Esophagus (tissue), 2 donors: ENCODE results near the gene SIGLEC7. TPM values are rescaled to one million over a fixed set of nuclear protein-coding genes. Genes with fewer than 3 reads are reported as not detected.

ENCODE experiments used
- H3K27ac ChIP-seq, 2 donors: one replicate each; pipeline ENCODE4 v1.5.1; 2013; ENCODE audit warnings: low read depth in 2 of 2, mild to moderate bottlenecking in 2 of 2, inconsistent platforms in 1 of 2, low read length in 1 of 2, moderate library complexity in 1 of 2
- H3K27me3 ChIP-seq, 2 donors: one replicate each; pipeline ENCODE4 v1.6.1; 2013; ENCODE audit warnings: low read length in 2 of 2, control low read depth in 1 of 2, mild to moderate bottlenecking in 1 of 2; ENCODE audit not compliant: insufficient read depth in 2 of 2, control insufficient read depth in 1 of 2
- H3K36me3 ChIP-seq, 2 donors: one replicate each; pipeline ENCODE4 v1.6.1; 2013; ENCODE audit warnings: low read length in 1 of 2; ENCODE audit not compliant: control insufficient read depth in 2 of 2, insufficient read depth in 2 of 2
- H3K4me1 ChIP-seq, 2 donors: one replicate each; pipeline ENCODE4 v1.6.1; 2013; ENCODE audit warnings: low read length in 1 of 2; ENCODE audit not compliant: control insufficient read depth in 2 of 2, insufficient read depth in 2 of 2
- H3K4me3 ChIP-seq, 2 donors: one replicate each; pipeline ENCODE4 v1.5.1; 2013; ENCODE audit warnings: low read length in 2 of 2, mild to moderate bottlenecking in 2 of 2, low read depth in 1 of 2, moderate library complexity in 1 of 2
- H3K9me3 ChIP-seq, 2 donors: one replicate each; pipeline ENCODE4 v1.6.1; 2013; ENCODE audit warnings: mild to moderate bottlenecking in 2 of 2, low read depth in 1 of 2, low read length in 1 of 2, moderate library complexity in 1 of 2; ENCODE audit not compliant: control insufficient read depth in 2 of 2, insufficient read depth in 1 of 2
- WGBS, 2 donors: extraction: QIAGEN DNeasy Blood & Tissue Kit; methylation state at CpG; one replicate each; pipeline ENCODE4 v1.1.7; 2013; 5-methylcytosine and 5-hydroxymethylcytosine counted together
- polyA plus RNA-seq, 2 donors: library from polyadenylated mRNA; stranded (reverse); fragments of 200-250 nt; gene quantifications; one replicate each; pipeline ENCODE4 v1.2.3, GENCODE V29; 2013
- donor health status: healthy with polysubstance abuse.
- donor health status: Bipolar disorder and iron deficiency.

Gene SIGLEC7
- polyA plus RNA-seq, 2 donors = 0.12 to 0.18 TPM

GRCh38 chr19:51114087-51114729 is 27.9 kb upstream of the SIGLEC7 start:
- Histone ChIP-seq H3K4me3 (no peak overlapping the region), H3K9me3 (peaks cover 0 to 2% of the 10 kb centered on the region in 2 donors), H3K36me3 (no peaks in the 10 kb centered on the region), H3K27ac (no peak overlapping the region), H3K27me3 (no peaks in the 10 kb centered on the region), H3K4me1 (peaks cover 0 to 2% of the 10 kb centered on the region in 2 donors)
- 73 to 78% methylated on average over 6 of the region's 6 CpGs for WGBS, 2 donors

DNA sequence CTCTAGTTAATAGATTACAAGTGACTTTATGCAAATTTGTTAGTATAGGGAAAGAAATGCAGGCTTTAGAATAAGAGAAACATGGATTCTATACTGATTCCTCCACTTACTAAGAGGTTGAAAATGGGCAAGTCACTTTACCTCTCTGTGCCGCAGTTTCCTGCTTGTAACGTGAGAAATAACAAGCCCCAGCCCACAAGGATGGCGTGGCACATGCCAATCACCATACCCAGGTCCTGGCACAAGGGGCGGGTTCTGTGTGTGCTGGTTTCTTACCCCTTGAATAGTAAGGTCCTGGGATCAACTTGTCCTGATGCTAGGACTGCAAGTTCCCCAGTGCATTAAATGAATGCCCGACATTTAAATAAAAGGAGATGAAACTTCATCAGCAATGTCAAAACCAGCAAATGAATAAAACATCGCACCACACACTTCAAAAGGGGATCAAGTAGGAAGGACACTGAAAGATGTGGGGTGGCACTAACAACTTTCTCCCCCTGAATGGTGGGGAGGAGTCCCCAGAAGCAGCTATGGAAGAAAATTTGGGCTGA is 25.3 kb upstream of the SIGLEC7 start:
- H3K4me1 ChIP-seq = no peaks in the 10 kb centered on the region
- 65 to 75% methylated on average over 6 of the region's 6 CpGs for WGBS, 2 donors
- no peak overlapping the region for H3K4me3 ChIP-seq
- H3K36me3 ChIP-seq = no peaks in the 10 kb centered on the region
- no peaks in the 10 kb centered on the region for H3K27me3 ChIP-seq
- peaks cover 0 to 2% of the 10 kb centered on the region in 2 donors for H3K9me3 ChIP-seq
- no peak overlapping the region for H3K27ac ChIP-seq

DNA sequence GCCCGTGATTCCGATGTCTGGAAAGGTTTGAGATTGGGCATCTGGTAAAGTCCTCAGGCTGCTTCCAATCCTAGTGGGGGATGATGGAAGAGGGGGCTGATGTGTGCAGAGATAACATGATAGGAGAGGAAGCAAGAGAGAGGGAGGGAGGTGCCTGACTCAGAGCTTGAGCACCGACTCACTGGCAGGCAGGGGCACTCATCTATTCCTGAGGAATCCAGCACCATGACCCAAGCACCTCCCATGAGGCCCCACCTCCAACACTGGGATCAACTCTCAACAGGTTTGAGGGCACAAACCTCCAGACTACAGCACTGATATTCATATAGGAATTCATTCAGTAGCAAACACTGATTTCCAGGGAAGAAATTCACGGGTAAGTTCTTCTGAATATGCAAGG is 23.0 kb upstream of the SIGLEC7 start:
- WGBS, 2 donors = 54 to 55% methylated on average over 4 of the region's 4 CpGs
- Histone ChIP-seq H3K27me3 (no peaks in the 10 kb centered on the region), H3K9me3 (peaks cover 0 to 2% of the 10 kb centered on the region in 2 donors), H3K4me1 (no peaks in the 10 kb centered on the region), H3K4me3 (no peak overlapping the region), H3K27ac (no peak overlapping the region), H3K36me3 (no peaks in the 10 kb centered on the region)

GRCh38 chr19:51119611-51120010 is 22.5 kb upstream of the SIGLEC7 start:
- Histone ChIP-seq H3K27ac (no peak overlapping the region), H3K4me1 (no peaks in the 10 kb centered on the region), H3K27me3 (no peaks in the 10 kb centered on the region), H3K4me3 (no peak overlapping the region), H3K9me3 (peaks cover 0 to 2% of the 10 kb centered on the region in 2 donors), H3K36me3 (no peaks in the 10 kb centered on the region)
- WGBS, 2 donors = 77 to 84% methylated on average over 6 of the region's 6 CpGs

- Histone ChIP-seq H3K27ac (no peak overlapping the region), H3K27me3 (no peaks in the 10 kb centered on the region), H3K9me3 (peaks cover 0 to 2% of the 10 kb centered on the region in 2 donors), H3K36me3 (no peaks in the 10 kb centered on the region), H3K4me1 (no peaks in the 10 kb centered on the region), H3K4me3 (no peak overlapping the region)
- WGBS, 2 donors = 81% methylated on average over 6 of the region's 6 CpGs
These were observed 21.9 kb upstream of the SIGLEC7 start for GRCh38 chr19:51120160-51120559.

GRCh38 chr19:51121257-51121656 is 20.8 kb upstream of the SIGLEC7 start:
- H3K36me3 ChIP-seq = no peaks in the 10 kb centered on the region
- H3K4me1 ChIP-seq = no peaks in the 10 kb centered on the region
- 90 to 93% methylated on average over 8 of the region's 8 CpGs for WGBS, 2 donors
- H3K27ac ChIP-seq = no peak overlapping the region
- no peaks in the 10 kb centered on the region for H3K27me3 ChIP-seq
- H3K4me3 ChIP-seq = no peak overlapping the region
- no peaks in the 10 kb centered on the region for H3K9me3 ChIP-seq

DNA sequence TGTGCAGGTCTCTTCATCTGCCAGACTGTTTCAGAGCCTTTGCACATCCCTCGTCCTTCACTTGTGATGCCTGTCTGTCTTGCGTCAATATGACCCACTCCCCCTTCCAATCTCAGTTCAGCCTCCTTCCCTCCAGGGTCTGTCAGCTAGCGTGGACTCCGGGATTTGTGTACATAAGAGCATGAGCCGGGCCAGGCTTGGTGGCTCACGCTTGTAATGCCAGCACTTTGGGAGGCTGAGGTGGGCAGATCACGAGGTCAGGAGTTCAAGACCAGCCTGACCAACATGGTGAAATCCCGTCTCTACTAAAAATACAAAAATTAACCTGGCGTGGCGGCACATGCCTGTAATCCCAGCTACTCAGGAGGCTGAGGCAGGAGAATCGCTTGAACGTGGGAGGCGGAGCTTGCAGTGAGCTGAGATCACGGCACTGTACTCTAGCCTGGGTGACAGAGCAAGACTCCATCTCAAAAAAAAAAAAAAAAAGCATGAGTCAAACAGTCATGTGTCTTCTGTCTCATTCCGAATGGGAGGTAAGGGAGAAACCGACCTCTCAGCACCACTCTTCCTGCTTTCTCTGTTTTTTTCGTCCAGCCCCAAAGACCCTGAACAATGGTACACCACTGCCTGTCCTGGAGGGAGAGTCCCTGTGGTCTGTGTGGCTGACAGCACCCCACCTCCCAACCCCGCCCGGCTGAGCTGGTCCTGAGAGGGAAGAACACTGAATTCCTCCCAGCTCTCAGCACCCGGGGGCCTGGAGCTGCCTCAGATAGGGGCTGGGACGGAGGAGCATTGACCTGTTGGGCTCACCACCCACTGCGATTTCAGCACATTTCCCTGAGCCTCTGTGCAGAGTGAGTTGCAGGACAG is 19.8 kb upstream of the SIGLEC7 start:
- whole genome bisulfite sequencing, 2 donors = 73 to 74% methylated on average over 22 of the region's 22 CpGs
- no peaks in the 10 kb centered on the region for H3K36me3 ChIP-seq
- H3K27me3 ChIP-seq = no peaks in the 10 kb centered on the region
- no peak overlapping the region for H3K4me3 ChIP-seq
- no peak overlapping the region for H3K27ac ChIP-seq
- no peaks in the 10 kb centered on the region for H3K4me1 ChIP-seq
- H3K9me3 ChIP-seq = no peaks in the 10 kb centered on the region

DNA sequence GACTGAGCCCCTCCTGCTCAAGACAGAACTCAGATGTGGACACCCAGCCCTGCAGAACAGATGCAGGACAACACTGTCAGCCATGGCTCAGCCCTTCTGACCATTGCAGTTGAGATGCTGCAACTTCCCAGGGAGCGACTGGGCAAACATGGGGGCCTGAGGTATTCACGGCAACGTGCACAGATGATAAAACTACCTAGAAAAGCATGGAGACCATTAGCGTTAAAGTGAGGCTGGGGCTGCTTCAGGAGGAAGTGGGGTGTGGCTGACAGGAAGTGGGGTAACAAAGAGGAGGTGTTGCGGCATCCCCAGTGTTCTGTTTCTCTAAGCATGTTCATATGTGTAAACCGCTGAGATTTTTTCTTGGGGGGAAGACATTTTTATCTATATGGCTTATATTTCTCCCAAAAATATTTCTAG is 18.7 kb upstream of the SIGLEC7 start:
- H3K4me3 ChIP-seq = no peak overlapping the region
- no peaks in the 10 kb centered on the region for H3K27me3 ChIP-seq
- WGBS, 2 donors = 61 to 65% methylated on average over 6 of the region's 6 CpGs
- no peaks in the 10 kb centered on the region for H3K4me1 ChIP-seq
- H3K36me3 ChIP-seq = no peaks in the 10 kb centered on the region
- no peaks in the 10 kb centered on the region for H3K9me3 ChIP-seq
- no peak overlapping the region for H3K27ac ChIP-seq

DNA sequence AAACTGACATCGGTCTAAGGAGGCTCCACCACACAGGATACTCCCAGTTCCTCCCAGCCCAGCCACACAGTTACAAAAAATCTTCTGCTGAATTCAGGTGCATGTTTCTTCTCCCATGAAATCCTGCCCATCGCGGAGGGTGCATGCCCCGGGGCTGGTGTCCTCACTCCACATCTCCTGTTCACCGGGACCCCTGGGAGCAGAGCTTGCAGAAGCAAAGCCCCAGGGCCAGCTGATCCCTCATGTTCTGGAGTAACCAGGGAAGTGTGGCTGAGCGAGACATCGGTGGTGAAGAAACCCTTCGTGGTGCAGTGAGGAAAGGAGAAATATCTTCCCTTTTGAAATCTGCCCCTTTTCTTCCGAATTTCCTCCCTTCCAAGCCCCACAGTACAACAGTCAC is 18.3 kb upstream of the SIGLEC7 start:
- H3K36me3 ChIP-seq = no peaks in the 10 kb centered on the region
- H3K9me3 ChIP-seq = no peaks in the 10 kb centered on the region
- no peak overlapping the region for H3K27ac ChIP-seq
- H3K4me1 ChIP-seq = no peaks in the 10 kb centered on the region
- H3K27me3 ChIP-seq = no peaks in the 10 kb centered on the region
- 74 to 81% methylated on average over 9 of the region's 9 CpGs for WGBS, 2 donors
- H3K4me3 ChIP-seq = no peak overlapping the region
